Epithelial cell of esophagus (primary cell): ENCODE results near the gene MUTYH.

Experiments
- DNase-seq: peaks from one replicate; pipeline ENCODE4 v3.0.0; 2010; ENCODE audit warnings: low read depth
- H3K4me3 ChIP-seq: 2 replicates; pipeline ENCODE4 v1.5.1; 2011; ENCODE audit warnings: mild to moderate bottlenecking, low read length, control low read depth
- CTCF ChIP-seq: IDR thresholded peaks from 2 replicates; pipeline ENCODE4 v1.5.1; 2011; ENCODE audit warnings: low read depth, mild to moderate bottlenecking, low read length, control low read depth, inconsistent platforms; ENCODE audit not compliant: insufficient read depth; ENCODE audit errors: missing control alignments

Gene MUTYH

GRCh38 chr1:45340816-45341466 lies 701 bp upstream of the MUTYH start:
- H3K4me3 ChIP-seq, result peak overlapping the region; percentile 92
- TF ChIP-seq CTCF, result no peak
- no peak for DNase-seq

GRCh38 chr1:45337630-45338325 lies 2.5 kb downstream of the MUTYH start:
- TF ChIP-seq CTCF, result no peak
- DNase-seq, result no peak
- no peak overlapping the region for H3K4me3 ChIP-seq

GRCh38 chr1:45335855-45336324 lies 4.3 kb downstream of the MUTYH start:
- peak; percentile 45 for DNase-seq
- H3K4me3 ChIP-seq, result no peak overlapping the region
- TF ChIP-seq CTCF, result no peak

DNA sequence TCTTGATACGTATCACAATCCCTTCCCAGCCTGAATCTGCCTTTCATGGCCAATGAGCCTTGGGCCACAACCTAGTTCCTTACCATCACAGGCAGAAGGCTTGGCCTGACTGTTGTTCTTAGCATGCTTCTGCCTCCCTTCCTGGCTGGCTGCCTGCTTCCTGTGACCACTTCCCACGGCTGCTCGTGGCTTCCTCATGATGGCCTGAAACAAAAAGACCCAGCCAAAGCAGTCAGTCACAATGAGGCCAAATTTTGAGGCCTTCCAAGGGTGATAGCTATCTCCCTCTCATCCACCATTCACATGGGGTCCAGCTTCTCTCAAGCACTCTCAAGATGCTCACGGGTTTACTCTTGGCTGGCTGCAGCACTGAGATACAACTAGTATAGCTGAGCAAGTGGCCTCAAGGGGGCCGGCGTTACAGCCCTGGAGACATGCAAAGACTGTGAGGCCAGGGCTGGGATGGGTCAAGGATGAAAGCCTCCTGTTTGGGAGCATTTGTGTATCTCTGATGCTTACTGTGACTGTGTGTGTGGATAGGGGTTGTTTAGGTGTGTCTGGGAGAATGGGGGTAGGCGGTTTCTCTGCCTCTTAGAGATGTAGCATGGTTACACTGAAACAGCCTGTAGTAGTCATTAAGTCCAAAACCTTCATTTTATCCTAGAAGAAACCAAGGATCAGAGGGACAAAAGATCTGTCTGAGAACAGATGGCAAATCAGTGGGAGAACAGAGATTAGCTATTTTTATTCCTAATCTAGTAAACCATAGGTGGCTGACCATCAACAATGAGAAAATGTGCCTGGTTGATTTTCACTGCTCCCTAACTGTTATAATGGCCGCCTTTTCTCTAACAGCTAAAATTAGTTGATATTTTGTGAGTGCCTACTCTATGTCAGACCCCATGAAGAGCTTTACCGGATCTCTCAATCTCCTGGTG lies 5.7 kb downstream of the MUTYH start:
- DNase-seq, result no peak
- TF ChIP-seq CTCF, result no peak
- H3K4me3 ChIP-seq, result no peak overlapping the region

DNA sequence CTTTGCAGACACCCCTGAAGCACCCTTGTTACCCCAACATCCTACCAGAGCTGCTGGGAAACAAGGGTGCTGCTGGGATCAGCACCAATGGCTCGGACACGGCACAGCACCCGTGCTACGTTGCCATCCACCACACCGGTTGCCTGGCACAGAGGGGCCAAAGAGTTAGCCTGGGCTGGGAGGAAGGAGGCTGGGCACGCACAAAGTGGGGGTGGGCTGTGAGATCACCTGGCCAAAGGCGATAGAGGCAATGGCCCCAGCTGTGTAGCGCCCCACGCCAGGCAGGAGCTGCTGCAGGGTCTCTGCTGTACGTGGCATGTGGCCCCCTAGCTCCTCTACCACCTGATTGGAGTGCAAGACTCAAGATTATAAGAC lies 7.9 kb downstream of the MUTYH start:
- no peak overlapping the region for H3K4me3 ChIP-seq
- no peak for DNase-seq
- no peak for TF ChIP-seq CTCF

- no peak overlapping the region for H3K4me3 ChIP-seq
- TF ChIP-seq CTCF, result no peak
- DNase-seq, result no peak
These were observed 8.5 kb downstream of the MUTYH start for GRCh38 chr1:45331436-45332345.
